ENCODE data around the gene LST1. TPM values are rescaled to one million over a fixed set of nuclear protein-coding genes. Genes with fewer than 3 reads are reported as not detected.

LST1 gene
- total and polyA plus RNA-seq, 2 donors (not counting 1 experiment from before 2014, with no cell fraction given) = not detected

- Histone ChIP-seq H3K4me1 (ENCODE audit: control insufficient read depth, extremely low read depth, insufficient read depth, low read length) (peaks cover 2% of the 10 kb centered on the region), H3K9me3 (ENCODE audit: control insufficient read depth, insufficient read depth, low read depth, low read length) (no peaks in the 10 kb centered on the region), H3K27ac (ENCODE audit: insufficient read depth, low read length) (no peak overlapping the region), H3K79me2 (ENCODE audit: control insufficient read depth, insufficient read depth, low read length) (peaks cover 18% of the 10 kb centered on the region), H4K20me1 (ENCODE audit: control insufficient read depth, extremely low read depth, insufficient read depth, low read length) (no peaks in the 10 kb centered on the region), H3K4me3 (replicated peaks in 1 of 4; ENCODE audit: control extremely low read depth in 1 of 4, insufficient read depth in 1 of 4, low read depth in 3 of 4, low read length in 4 of 4) (no peak overlapping the region), H3K36me3 (ENCODE audit: control insufficient read depth, insufficient read depth, low read length) (peaks cover 67% of the 10 kb centered on the region), H2AFZ (ENCODE audit: low read length) (no peak overlapping the region), H3K27me3 (ENCODE audit: control insufficient read depth, insufficient read depth, low read length) (no peaks in the 10 kb centered on the region), H3K4me2 (ENCODE audit: extremely low read depth, insufficient read depth, low read length) (no peak overlapping the region), H3K9ac (ENCODE audit: insufficient read depth, low read length) (no peak overlapping the region)
- no peak for TF ChIP-seq CTCF (conservative IDR thresholded peaks at IDR 0.05 in 1 of 2, IDR thresholded peaks at IDR 0.05 in 1 of 2; ENCODE audit: low read depth in 1 of 2, low read length in 2 of 2)
- TF ChIP-seq EZH2 (IDR thresholded peaks at IDR 0.05; ENCODE audit: low read length, missing control alignments) = no peak
- DNase-seq (ENCODE audit: low read depth in 2 of 2) = no peak
Observed at GRCh38 chr6:31632279-31632946, 46.3 kb downstream of the LST1 start.

DNA sequence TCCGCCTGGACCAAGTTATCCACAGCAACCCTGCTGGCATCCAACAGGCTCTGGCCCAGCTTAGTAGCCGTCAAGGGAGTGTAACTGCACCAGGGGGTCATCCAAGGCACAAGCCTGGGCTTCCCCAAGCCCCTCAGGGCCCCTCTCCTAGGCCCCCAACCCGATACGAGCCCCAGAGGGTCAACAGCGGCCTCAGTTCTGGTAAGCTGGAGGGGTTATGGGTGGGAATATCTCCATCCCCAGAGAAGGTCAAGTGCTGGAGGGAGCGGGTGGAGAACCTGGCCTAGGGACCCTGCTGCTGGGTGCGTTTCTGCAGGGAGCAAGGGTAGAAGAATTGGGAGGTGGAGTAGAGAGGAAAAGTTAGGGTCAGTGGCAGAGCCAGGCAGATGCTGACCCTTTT is 47.4 kb downstream of the LST1 start:
- Histone ChIP-seq H4K20me1 (ENCODE audit: control insufficient read depth, extremely low read depth, insufficient read depth, low read length) (no peaks in the 10 kb centered on the region), H3K27me3 (ENCODE audit: control insufficient read depth, insufficient read depth, low read length) (no peaks in the 10 kb centered on the region), H3K36me3 (ENCODE audit: control insufficient read depth, insufficient read depth, low read length) (peaks cover 59% of the 10 kb centered on the region), H3K79me2 (ENCODE audit: control insufficient read depth, insufficient read depth, low read length) (peaks cover 11% of the 10 kb centered on the region), H3K27ac (ENCODE audit: insufficient read depth, low read length) (no peak overlapping the region), H2AFZ (ENCODE audit: low read length) (no peak overlapping the region), H3K9me3 (ENCODE audit: control insufficient read depth, insufficient read depth, low read depth, low read length) (no peaks in the 10 kb centered on the region), H3K9ac (ENCODE audit: insufficient read depth, low read length) (no peak overlapping the region), H3K4me3 (replicated peaks in 1 of 4; ENCODE audit: control extremely low read depth in 1 of 4, insufficient read depth in 1 of 4, low read depth in 3 of 4, low read length in 4 of 4) (no peak overlapping the region), H3K4me1 (ENCODE audit: control insufficient read depth, extremely low read depth, insufficient read depth, low read length) (peaks cover 2% of the 10 kb centered on the region), H3K4me2 (ENCODE audit: extremely low read depth, insufficient read depth, low read length) (no peak overlapping the region)
- no peak for DNase-seq (ENCODE audit: low read depth in 2 of 2)
- no peak for TF ChIP-seq EZH2 (IDR thresholded peaks at IDR 0.05; ENCODE audit: low read length, missing control alignments)
- TF ChIP-seq CTCF (conservative IDR thresholded peaks at IDR 0.05 in 1 of 2, IDR thresholded peaks at IDR 0.05 in 1 of 2; ENCODE audit: low read depth in 1 of 2, low read length in 2 of 2) = no peak

- Histone ChIP-seq H3K4me1 (ENCODE audit: control insufficient read depth, extremely low read depth, insufficient read depth, low read length) (peaks cover 2% of the 10 kb centered on the region), H3K9ac (ENCODE audit: insufficient read depth, low read length) (no peak overlapping the region), H3K27ac (ENCODE audit: insufficient read depth, low read length) (no peak overlapping the region)
Observed at GRCh38 chr6:31634131-31634530, 48.1 kb downstream of the LST1 start.

More at GRCh38 chr6:31634131-31634530, 48.1 kb downstream of the LST1 start:
- Histone ChIP-seq H3K27me3 (ENCODE audit: control insufficient read depth, insufficient read depth, low read length) (no peaks in the 10 kb centered on the region), H3K79me2 (ENCODE audit: control insufficient read depth, insufficient read depth, low read length) (peaks cover 11% of the 10 kb centered on the region), H2AFZ (ENCODE audit: low read length) (no peak overlapping the region), H3K9me3 (ENCODE audit: control insufficient read depth, insufficient read depth, low read depth, low read length) (no peaks in the 10 kb centered on the region), H3K36me3 (ENCODE audit: control insufficient read depth, insufficient read depth, low read length) (peaks cover 57% of the 10 kb centered on the region), H4K20me1 (ENCODE audit: control insufficient read depth, extremely low read depth, insufficient read depth, low read length) (no peaks in the 10 kb centered on the region), H3K4me2 (ENCODE audit: extremely low read depth, insufficient read depth, low read length) (no peak overlapping the region), H3K4me3 (replicated peaks in 1 of 4; ENCODE audit: control extremely low read depth in 1 of 4, insufficient read depth in 1 of 4, low read depth in 3 of 4, low read length in 4 of 4) (no peak overlapping the region)
- TF ChIP-seq CTCF (conservative IDR thresholded peaks at IDR 0.05 in 1 of 2, IDR thresholded peaks at IDR 0.05 in 1 of 2; ENCODE audit: low read depth in 1 of 2, low read length in 2 of 2) (no peak), EZH2 (IDR thresholded peaks at IDR 0.05; ENCODE audit: low read length, missing control alignments) (no peak)
- DNase-seq (ENCODE audit: low read depth in 2 of 2) = no peak
